Liver (tissue), 9 donors: ENCODE measurements around the gene HACD2. TPM values are rescaled to one million over a fixed set of nuclear protein-coding genes. Genes with fewer than 3 reads are reported as not detected.

Source experiments
- DNase-seq: peaks from one replicate; pipeline ENCODE4 v3.0.0-alpha.2; 2017; ENCODE audit warnings: low spot score
- H3K27ac ChIP-seq, 2 donors: one replicate each; pipeline ENCODE4 v1.7.0; 2013; ENCODE audit warnings: inconsistent platforms in 2 of 2, low read length in 2 of 2, control low read depth in 1 of 2, low read depth in 1 of 2, mild to moderate bottlenecking in 1 of 2
- H3K27me3 ChIP-seq, 4 donors: one replicate each; pipeline versions ENCODE4 v1.6.1 to v1.7.0; 2013; ENCODE audit warnings: low read length in 3 of 4, inconsistent platforms in 1 of 4, mild to moderate bottlenecking in 1 of 4, moderate library complexity in 1 of 4; ENCODE audit not compliant: control insufficient read depth in 4 of 4, insufficient read depth in 4 of 4
- H3K36me3 ChIP-seq, 4 donors: one replicate each; pipeline versions ENCODE4 v1.6.1 to v1.7.0; 2013; ENCODE audit warnings: low read length in 3 of 4, mild to moderate bottlenecking in 3 of 4, low read depth in 1 of 4, moderate library complexity in 1 of 4; ENCODE audit not compliant: control insufficient read depth in 4 of 4, insufficient read depth in 3 of 4
- H3K4me1 ChIP-seq, 4 donors: one replicate each; pipeline versions ENCODE4 v1.6.1 to v1.7.0; 2013; ENCODE audit warnings: low read length in 3 of 4, mild to moderate bottlenecking in 3 of 4, moderate library complexity in 1 of 4; ENCODE audit not compliant: control insufficient read depth in 4 of 4, insufficient read depth in 4 of 4
- H3K4me3 ChIP-seq, 3 donors: one replicate each; pipeline versions ENCODE4 v1.6.1 to v1.7.0; 2013; ENCODE audit warnings: low read length in 3 of 3, control low read depth in 1 of 3, low read depth in 1 of 3, mild to moderate bottlenecking in 1 of 3
- H3K9ac ChIP-seq, 2 donors: one replicate each; pipeline ENCODE4 v1.7.0; 2013; ENCODE audit warnings: low read length in 2 of 2, mild to moderate bottlenecking in 2 of 2, moderate library complexity in 2 of 2, control low read depth in 1 of 2, low read depth in 1 of 2
- H3K9me3 ChIP-seq, 4 donors: one replicate each; pipeline versions ENCODE4 v1.6.1 to v1.7.0; 2013; ENCODE audit warnings: low read length in 3 of 4; ENCODE audit not compliant: control insufficient read depth in 4 of 4
- ATF3 ChIP-seq: IDR thresholded peaks from 2 replicates; pipeline ENCODE4 v1.6.1; 2016; ENCODE audit warnings: antibody characterized with exemption
- CTCF ChIP-seq: fragments of 150-350 bp; IDR thresholded peaks from 2 replicates; pipeline ENCODE4 v1.5.1; 2017; ENCODE audit warnings: improper control_type of control experiment, low read depth, low read length; ENCODE audit not compliant: missing input control
- FOXA1 ChIP-seq: IDR thresholded peaks from 2 replicates; pipeline ENCODE4 v1.6.1; 2016; ENCODE audit warnings: antibody characterized with exemption
- FOXA2 ChIP-seq: IDR thresholded peaks from 2 replicates; pipeline ENCODE4 v1.6.1; 2016; ENCODE audit warnings: antibody characterized with exemption
- HNF4A ChIP-seq, 2 donors: conservative IDR thresholded peaks; 2 replicates each; pipeline ENCODE4 v1.6.1; 2016; ENCODE audit warnings: antibody characterized with exemption in 2 of 2, mild to moderate bottlenecking in 2 of 2
- JUND ChIP-seq, 2 donors: IDR thresholded peaks; 2 replicates each; pipeline ENCODE4 v1.6.1; 2016; ENCODE audit warnings: antibody characterized with exemption in 2 of 2
- MAX ChIP-seq: IDR thresholded peaks from 2 replicates; pipeline ENCODE4 v1.6.1; 2016; ENCODE audit warnings: antibody characterized with exemption
- NR2F2 ChIP-seq: IDR thresholded peaks from 2 replicates; pipeline ENCODE4 v1.6.1; 2016; ENCODE audit warnings: antibody characterized with exemption
- RAD21 ChIP-seq, 2 donors: IDR thresholded peaks; 2 replicates each; pipeline ENCODE4 v1.6.1; 2016; ENCODE audit warnings: antibody characterized with exemption in 2 of 2, mild to moderate bottlenecking in 2 of 2
- SP1 ChIP-seq: IDR thresholded peaks from 2 replicates; pipeline ENCODE4 v1.6.1; 2018; ENCODE audit warnings: antibody characterized with exemption, mild to moderate bottlenecking
- TAF1 ChIP-seq: conservative IDR thresholded peaks from 2 replicates; pipeline ENCODE4 v1.6.1; 2016; ENCODE audit warnings: antibody characterized with exemption, mild to moderate bottlenecking
- WGBS: extraction: QIAGEN DNeasy Blood & Tissue Kit; methylation state at CpG from one replicate; pipeline ENCODE4 v1.1.7; 2013; 5-methylcytosine and 5-hydroxymethylcytosine counted together
- polyA plus RNA-seq, 2 donors: library from polyadenylated mRNA; stranded (reverse) in 1 of 2; unstranded in 1 of 2; fragments of 200-250 nt in 1 of 2; fragments of >200 nt in 1 of 2; fragmentation: Nextera tagmentation in 1 of 2; extraction: Ambion mirVana in 1 of 2; gene quantifications; one replicate each; pipeline versions ENCODE4 v1.2.1 to v1.2.3, GENCODE V29; 2013 to 2015
- total RNA-seq, 2 donors: library from RNA; depleted of rRNA; stranded (reverse); fragments of >200 nt; gene quantifications; one replicate each; pipeline ENCODE4 v1.2.3, GENCODE V29; 2014
- donor health status: healthy.
- donor health status: healthy.
- donor health status: healthy.
- donor health status: healthy.
- donor health status: healthy.

HACD2 gene
- total and polyA plus RNA-seq, 4 donors: 14.8 to 45.2 (median 25.2) TPM

DNA sequence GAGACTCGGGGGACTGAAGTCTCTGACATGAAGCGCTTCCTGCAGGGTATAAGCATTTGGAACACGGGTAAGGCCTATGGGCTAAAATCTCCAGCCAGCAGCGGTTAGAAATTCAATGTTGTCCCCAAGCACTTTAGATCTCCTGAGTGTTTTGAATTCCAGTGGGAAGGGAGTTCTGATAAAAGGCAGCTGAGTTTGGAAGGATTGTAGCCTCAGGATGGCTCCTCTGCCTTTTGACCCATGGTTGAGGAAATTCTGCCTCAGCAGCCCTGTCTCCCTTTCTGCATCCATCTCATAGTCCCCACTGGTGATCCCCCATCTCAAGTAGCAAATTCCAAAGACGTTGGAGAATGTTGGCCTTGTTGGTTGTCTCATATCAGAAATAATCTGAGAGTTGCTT lies 24.2 kb upstream of the HACD2 start:
- H3K4me1 ChIP-seq: peaks cover 0 to 43% (median 35%) of the 10 kb centered on the region in 4 donors
- DNase-seq: no peak
- TF ChIP-seq ATF3: no peak
- no peak for TF ChIP-seq CTCF
- TF ChIP-seq JUND (IDR thresholded peaks at IDR 0.05): no peak
- TF ChIP-seq FOXA2: no peak
- no peak for TF ChIP-seq FOXA1
- TF ChIP-seq TAF1: no peak
- TF ChIP-seq RAD21 (IDR thresholded peaks at IDR 0.05): no peak
- TF ChIP-seq NR2F2: no peak
- no peak for TF ChIP-seq HNF4A (conservative IDR thresholded peaks at IDR 0.05)
- no peak for TF ChIP-seq MAX
- no peaks in the 10 kb centered on the region for H3K9me3 ChIP-seq
- peaks cover 0 to 3% (median 2%) of the 10 kb centered on the region in 4 donors for H3K36me3 ChIP-seq
- H3K27ac ChIP-seq: no peak overlapping the region
- no peaks in the 10 kb centered on the region for H3K27me3 ChIP-seq
- no peak overlapping the region for H3K9ac ChIP-seq
- 88% methylated on average over 5 of the region's 5 CpGs for WGBS
- H3K4me3 ChIP-seq: no peak overlapping the region

GRCh38 chr3:123608263-123608937 lies 23.5 kb upstream of the HACD2 start:
- no peaks in the 10 kb centered on the region for H3K27me3 ChIP-seq
- no peak for DNase-seq
- 86% methylated on average over 3 of the region's 3 CpGs for WGBS
- H3K9me3 ChIP-seq: no peaks in the 10 kb centered on the region
- no peak overlapping the region for H3K27ac ChIP-seq
- H3K4me3 ChIP-seq: no peak overlapping the region
- peaks cover 0 to 42% (median 35%) of the 10 kb centered on the region in 4 donors for H3K4me1 ChIP-seq
- H3K9ac ChIP-seq: no peak overlapping the region
- peaks cover 0 to 3% (median 2%) of the 10 kb centered on the region in 4 donors for H3K36me3 ChIP-seq
- TF ChIP-seq RAD21 (IDR thresholded peaks at IDR 0.05) (no peak), FOXA2 (no peak), JUND (IDR thresholded peaks at IDR 0.05) (no peak)

DNA sequence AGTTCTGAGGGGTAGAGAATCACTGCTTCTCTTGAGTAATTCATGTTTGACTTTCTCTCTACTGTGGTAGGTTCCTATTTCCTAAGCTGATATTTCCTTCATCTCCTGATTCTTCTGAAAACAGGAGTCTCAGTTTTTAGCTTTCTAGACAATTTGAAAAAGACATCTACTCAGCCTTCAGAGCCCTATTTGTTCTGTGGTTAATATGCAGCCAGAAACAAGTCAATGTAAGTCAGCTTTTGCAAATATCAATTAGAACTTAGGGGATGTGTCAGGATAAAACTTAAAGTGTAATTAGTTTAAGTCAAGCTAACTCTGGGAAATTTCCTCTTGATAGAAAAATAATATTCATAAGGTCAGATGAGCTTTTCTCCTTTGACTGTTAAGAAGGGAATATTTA lies 21.7 kb upstream of the HACD2 start:
- H3K4me1 ChIP-seq: peaks cover 3 to 36% (median 34%) of the 10 kb centered on the region in 4 donors
- peak overlapping the region; percentile 5 to 55 for H3K27ac ChIP-seq
- peaks cover 0 to 2% (median 0%) of the 10 kb centered on the region in 4 donors for H3K36me3 ChIP-seq
- H3K9me3 ChIP-seq: no peaks in the 10 kb centered on the region
- no peak for TF ChIP-seq FOXA1
- peak; percentile 41 for TF ChIP-seq SP1
- H3K27me3 ChIP-seq: no peaks in the 10 kb centered on the region
- peak overlapping the region in 1 of 3 donors; percentile 32 for H3K4me3 ChIP-seq
- H3K9ac ChIP-seq: peak overlapping the region in 1 of 2 donors; percentile 1
- DNase-seq: no peak
